CD4-positive, alpha-beta T cell treated with Interleukin-21 for 1 hour (primary cell): ENCODE data around the gene CCL11.
"Not testable (repeated sequence)": the region's sequence is repeated elsewhere in the genome, so short reads cannot be mapped to it uniquely, and the experiment has no call there.

Source experiments
- DNase-seq: peaks from one replicate; pipeline ENCODE4 v3.0.0-alpha.2; 2020

CCL11 gene

GRCh38 chr17:34312080-34312479 lies 26.5 kb downstream of the CCL11 start:
- DNase-seq = no peak

GRCh38 chr17:34313164-34313563 lies 27.6 kb downstream of the CCL11 start:
- no peak for DNase-seq

- DNase-seq = no peak
Observed at GRCh38 chr17:34314279-34314678, 28.7 kb downstream of the CCL11 start.

- DNase-seq = no peak
Observed at GRCh38 chr17:34318474-34318873, 32.9 kb downstream of the CCL11 start.

GRCh38 chr17:34319039-34319483 lies 33.5 kb downstream of the CCL11 start, which contains the start of gene CCL8:
TSS of gene CCL8 (plus strand) at chr17:34319435. CDS start at chr17:34319502, 67 bp downstream.
- no peak for DNase-seq

GRCh38 chr17:34321964-34322363 lies 36.4 kb downstream of the CCL11 start:
- DNase-seq = no peak

GRCh38 chr17:34327580-34327979 lies 42.0 kb downstream of the CCL11 start:
- DNase-seq = not testable (repeated sequence)

GRCh38 chr17:34337701-34338100 lies 52.2 kb downstream of the CCL11 start:
- DNase-seq = no peak
